Measurements from ENCODE around the gene FIGNL2. TPM values are rescaled to one million over a fixed set of nuclear protein-coding genes. Genes with fewer than 3 reads are reported as not detected.

Gene FIGNL2
- polyA plus RNA-seq, 1 donor (not counting 4 experiments of a cell fraction or from before 2014, with no cell fraction given), result not detected

DNA sequence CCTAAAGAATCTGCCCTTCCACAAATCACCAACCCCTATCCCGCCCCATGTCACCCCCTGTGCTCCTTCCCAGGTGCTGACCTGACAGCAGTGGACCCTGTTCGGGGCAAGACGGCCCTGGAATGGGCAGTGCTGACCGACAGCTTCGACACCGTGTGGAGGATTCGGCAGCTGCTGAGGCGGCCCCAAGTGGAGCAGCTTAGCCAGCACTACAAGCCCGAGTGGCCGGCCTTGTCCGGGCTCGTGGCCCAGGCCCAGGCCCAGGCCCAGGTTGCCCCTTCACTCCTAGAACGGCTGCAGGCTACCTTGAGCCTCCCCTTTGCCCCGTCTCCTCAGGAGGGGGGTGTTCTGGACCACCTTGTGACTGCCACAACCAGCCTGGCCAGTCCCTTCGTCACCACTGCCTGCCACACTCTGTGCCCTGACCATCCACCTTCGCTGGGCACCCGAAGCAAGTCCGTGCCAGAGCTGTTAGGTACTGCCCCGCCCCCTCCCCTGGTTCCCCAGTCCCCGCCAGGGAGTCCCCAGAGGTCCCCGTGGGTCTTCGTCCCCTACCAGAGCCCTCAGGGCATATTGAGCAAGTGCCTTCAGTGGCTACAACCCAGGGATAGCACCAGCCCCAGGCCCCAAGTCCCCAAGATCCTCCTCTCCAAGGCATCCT, 42.1 kb upstream of the FIGNL2 start:
- no peak overlapping the region for H3K4me2 ChIP-seq (ENCODE audit: control insufficient read depth, extremely low read depth, insufficient read depth, low read depth, low read length)
- H3K9me3 ChIP-seq (ENCODE audit: control insufficient read depth, low read depth, low read length), result no peaks in the 10 kb centered on the region
- TF ChIP-seq, protein P1, sequence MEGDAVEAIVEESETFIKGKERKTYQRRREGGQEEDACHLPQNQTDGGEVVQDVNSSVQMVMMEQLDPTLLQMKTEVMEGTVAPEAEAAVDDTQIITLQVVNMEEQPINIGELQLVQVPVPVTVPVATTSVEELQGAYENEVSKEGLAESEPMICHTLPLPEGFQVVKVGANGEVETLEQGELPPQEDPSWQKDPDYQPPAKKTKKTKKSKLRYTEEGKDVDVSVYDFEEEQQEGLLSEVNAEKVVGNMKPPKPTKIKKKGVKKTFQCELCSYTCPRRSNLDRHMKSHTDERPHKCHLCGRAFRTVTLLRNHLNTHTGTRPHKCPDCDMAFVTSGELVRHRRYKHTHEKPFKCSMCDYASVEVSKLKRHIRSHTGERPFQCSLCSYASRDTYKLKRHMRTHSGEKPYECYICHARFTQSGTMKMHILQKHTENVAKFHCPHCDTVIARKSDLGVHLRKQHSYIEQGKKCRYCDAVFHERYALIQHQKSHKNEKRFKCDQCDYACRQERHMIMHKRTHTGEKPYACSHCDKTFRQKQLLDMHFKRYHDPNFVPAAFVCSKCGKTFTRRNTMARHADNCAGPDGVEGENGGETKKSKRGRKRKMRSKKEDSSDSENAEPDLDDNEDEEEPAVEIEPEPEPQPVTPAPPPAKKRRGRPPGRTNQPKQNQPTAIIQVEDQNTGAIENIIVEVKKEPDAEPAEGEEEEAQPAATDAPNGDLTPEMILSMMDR (optimal IDR thresholded peaks at IDR 0.05 in 1 of 3, IDR thresholded peaks at IDR 0.05 in 1 of 3, conservative IDR thresholded peaks at IDR 0.05 in 1 of 3; ENCODE audit: extremely low read depth in 1 of 3, insufficient read depth in 2 of 3, low read length in 3 of 3), result no peak
- TF ChIP-seq EZH2 (IDR thresholded peaks at IDR 0.05; ENCODE audit: low read length), result no peak
- H3K27me3 ChIP-seq (ENCODE audit: control insufficient read depth, extremely low read depth, insufficient read depth, low read length), result peaks cover 10% of the 10 kb centered on the region
- no peak overlapping the region for H3K27ac ChIP-seq (ENCODE audit: control insufficient read depth, insufficient read depth, low read length)
- peaks cover 4% of the 10 kb centered on the region for H3K4me1 ChIP-seq (ENCODE audit: control insufficient read depth, extremely low read depth, insufficient read depth, low read length)
- H3K9me1 ChIP-seq (ENCODE audit: control insufficient read depth, extremely low read depth, insufficient read depth, low read length), result no peaks in the 10 kb centered on the region
- H4K20me1 ChIP-seq (ENCODE audit: control insufficient read depth, extremely low read depth, insufficient read depth, low read length), result no peaks in the 10 kb centered on the region
- dilution Hi-C loops (cut with MboI; ENCODE audit: extremely low pct_ligation_motif_present, low sequenced_read_pairs), result no loop called here
- no peaks in the 10 kb centered on the region for H3K36me3 ChIP-seq (ENCODE audit: control insufficient read depth in 2 of 2, extremely low read depth in 1 of 2, insufficient read depth in 2 of 2, low read length in 2 of 2)
- H3K4me3 ChIP-seq (ENCODE audit: control insufficient read depth in 2 of 3, extremely low read depth in 1 of 3, insufficient read depth in 2 of 3, low read depth in 1 of 3, low read length in 3 of 3), result no peak overlapping the region
- FAIRE-seq, result no peak
- no peaks in the 10 kb centered on the region for H3K79me2 ChIP-seq (ENCODE audit: control insufficient read depth, insufficient read depth, low read length)
- no peak overlapping the region for H2AFZ ChIP-seq (ENCODE audit: control insufficient read depth, low read length)
- DNase-seq (ENCODE audit: low read depth, low spot score), result no peak
- no peak overlapping the region for H3K9ac ChIP-seq (ENCODE audit: control insufficient read depth, extremely low read depth, insufficient read depth, low read length)

DNA sequence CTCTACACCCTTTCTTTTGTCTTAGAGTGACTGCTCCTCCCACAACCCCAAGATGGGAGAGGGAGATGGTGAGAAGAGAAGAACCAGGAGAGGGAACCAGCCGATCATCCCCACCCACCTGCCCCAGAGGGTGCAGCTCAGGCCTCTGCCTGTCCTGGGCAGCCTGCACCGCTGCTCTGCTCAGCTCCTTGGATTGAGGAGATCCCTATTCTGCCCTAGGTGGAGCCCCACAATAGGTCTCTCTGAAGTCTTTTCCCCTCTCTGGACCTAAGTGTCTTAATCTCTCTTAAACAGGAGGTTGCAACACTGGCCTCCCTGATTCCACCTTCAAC, 41.6 kb upstream of the FIGNL2 start:
- DNase-seq (ENCODE audit: low read depth, low spot score) (no peak), FAIRE-seq (no peak)
- Histone ChIP-seq H3K9me3 (ENCODE audit: control insufficient read depth, low read depth, low read length) (no peaks in the 10 kb centered on the region), H3K9me1 (ENCODE audit: control insufficient read depth, extremely low read depth, insufficient read depth, low read length) (no peaks in the 10 kb centered on the region), H3K9ac (ENCODE audit: control insufficient read depth, extremely low read depth, insufficient read depth, low read length) (no peak overlapping the region), H2AFZ (ENCODE audit: control insufficient read depth, low read length) (no peak overlapping the region), H4K20me1 (ENCODE audit: control insufficient read depth, extremely low read depth, insufficient read depth, low read length) (no peaks in the 10 kb centered on the region), H3K27ac (ENCODE audit: control insufficient read depth, insufficient read depth, low read length) (no peak overlapping the region), H3K79me2 (ENCODE audit: control insufficient read depth, insufficient read depth, low read length) (no peaks in the 10 kb centered on the region), H3K4me1 (ENCODE audit: control insufficient read depth, extremely low read depth, insufficient read depth, low read length) (peaks cover 4% of the 10 kb centered on the region), H3K4me2 (ENCODE audit: control insufficient read depth, extremely low read depth, insufficient read depth, low read depth, low read length) (no peak overlapping the region), H3K36me3 (ENCODE audit: control insufficient read depth in 2 of 2, extremely low read depth in 1 of 2, insufficient read depth in 2 of 2, low read length in 2 of 2) (no peaks in the 10 kb centered on the region), H3K4me3 (ENCODE audit: control insufficient read depth in 2 of 3, extremely low read depth in 1 of 3, insufficient read depth in 2 of 3, low read depth in 1 of 3, low read length in 3 of 3) (no peak overlapping the region), H3K27me3 (ENCODE audit: control insufficient read depth, extremely low read depth, insufficient read depth, low read length) (peaks cover 10% of the 10 kb centered on the region)
- dilution Hi-C loops (cut with MboI; ENCODE audit: extremely low pct_ligation_motif_present, low sequenced_read_pairs), result no loop called here
- TF ChIP-seq, protein P1 (optimal IDR thresholded peaks at IDR 0.05 in 1 of 3, IDR thresholded peaks at IDR 0.05 in 1 of 3, conservative IDR thresholded peaks at IDR 0.05 in 1 of 3; ENCODE audit: extremely low read depth in 1 of 3, insufficient read depth in 2 of 3, low read length in 3 of 3), result no peak
- no peak for TF ChIP-seq EZH2 (IDR thresholded peaks at IDR 0.05; ENCODE audit: low read length)
